K562 (cell line): Measurements from ENCODE around the gene RPAP2. TPM values are rescaled to one million over a fixed set of nuclear protein-coding genes. Genes with fewer than 3 reads are reported as not detected.

Experiments
- EWSR1 ChIP-seq: fragments of 450-650 bp; IDR thresholded peaks from 2 replicates; pipeline ENCODE4 v1.6.1; 2018; ENCODE audit warnings: borderline replicate concordance, mild to moderate bottlenecking, low read depth, moderate library complexity; ENCODE audit not compliant: partially characterized antibody
- HNRNPH1 ChIP-seq: fragments of 200-400 bp; formaldehyde crosslinking; optimal IDR thresholded peaks from 2 replicates; pipeline ENCODE3; 2017; ENCODE audit warnings: low read depth, mild to moderate bottlenecking, low read length, moderate library complexity
- IFI16 ChIP-seq: fragments of 250-450 bp; sonication (Bioruptor Pico); IDR thresholded peaks from 2 replicates; pipeline ENCODE4 v2.1.2; 2022; ENCODE audit warnings: mild to moderate bottlenecking, inconsistent platforms
- MCM3 ChIP-seq: fragments of 450-650 bp; IDR thresholded peaks from 2 replicates; pipeline ENCODE4 v1.6.1; 2016
- NCOA6 ChIP-seq: fragments of 450-650 bp; IDR thresholded peaks from 2 replicates; pipeline ENCODE4 v1.6.1; 2017; ENCODE audit warnings: mild to moderate bottlenecking
- NFIX ChIP-seq: fragments of 250-450 bp; sonication (Bioruptor Pico); IDR thresholded peaks from 2 replicates; pipeline ENCODE4 v1.4.0; 2020; ENCODE audit warnings: low read depth, mild to moderate bottlenecking, moderate library complexity
- RBM14 ChIP-seq: fragments of 200-400 bp; formaldehyde crosslinking; IDR thresholded peaks from 2 replicates; pipeline ENCODE4 v1.6.1; 2018; ENCODE audit warnings: low read depth, mild to moderate bottlenecking, low read length, moderate library complexity, borderline replicate concordance; ENCODE audit not compliant: insufficient read depth
- ZNF175 ChIP-seq: fragments of 200-800 bp; sonication (Bioruptor generic); IDR thresholded peaks from 2 replicates; pipeline ENCODE4 v1.6.1; 2016; ENCODE audit warnings: low read depth, mild to moderate bottlenecking, missing genetic modification characterization, missing compliant biosample characterization
- ZNF184 ChIP-seq: sonication (generic); formaldehyde crosslinking; IDR thresholded peaks from 2 replicates; pipeline ENCODE4 v1.5.0; 2020; ENCODE audit warnings: missing genetic modification reagents
- ZNF24 ChIP-seq: fragments of 450-650 bp; IDR thresholded peaks from 2 replicates; pipeline ENCODE4 v1.6.1; 2016
- ZNF282 ChIP-seq: sonication (generic); formaldehyde crosslinking; IDR thresholded peaks from 2 replicates; pipeline ENCODE4 v1.8.1; 2023; ENCODE audit warnings: missing genetic modification reagents
- ZNF75A ChIP-seq: fragments of 450-650 bp; formaldehyde crosslinking; IDR thresholded peaks from 2 replicates; pipeline ENCODE4 v1.4.0; 2020; ENCODE audit warnings: mild to moderate bottlenecking
- polyA plus RNA-seq, 8 experiments: library from polyadenylated mRNA; depleted of rRNA in 4 of 8; stranded (reverse) in 5 of 8; unstranded in 3 of 8; fragments of >200 nt; fragmentation: Nextera tagmentation in 2 of 8; fragmentation: Illumina TruSeq in 1 of 8; extraction: Ambion mirVana in 2 of 8; extraction: Trizol in 1 of 8; gene quantifications; 2 replicates each; pipeline versions ENCODE4 v1.2.1 to v1.2.3, GENCODE V29; 2011 to 2014; ENCODE audit warnings: inconsistent platforms in 1 of 8, missing spikeins in 1 of 8
- total RNA-seq, 7 experiments: library from RNA; depleted of rRNA in 6 of 7; stranded (reverse); fragments of >200 nt in 6 of 7; fragmentation: Illumina TruSeq in 2 of 7; extraction: Trizol in 2 of 7; gene quantifications; 2 replicates each; pipeline versions ENCODE4 v1.2.1 to v1.2.3, GENCODE V29; 2011 to 2021; ENCODE audit warnings: low replicate concordance in 1 of 7
- TF ChIP-seq, protein P1 (sequence below), 2 experiments: fragments of 450-650 bp; IDR thresholded peaks; 2 replicates each; pipeline ENCODE4 v1.6.1; 2016
- TF ChIP-seq, protein P2 (sequence below): fragments of 450-650 bp; IDR thresholded peaks from 2 replicates; pipeline ENCODE4 v1.6.1; 2018; ENCODE audit not compliant: partially characterized antibody
- TF ChIP-seq, protein P3 (sequence below): fragments of 250-450 bp; sonication (Bioruptor Pico); IDR thresholded peaks from 2 replicates; pipeline ENCODE4 v1.4.0; 2020
- TF ChIP-seq, protein P4 (sequence below): fragments of 450-650 bp; formaldehyde crosslinking; IDR thresholded peaks from 2 replicates; pipeline ENCODE4 v1.4.0; 2022; ENCODE audit warnings: missing genetic modification characterization
- TF ChIP-seq, protein P5 (sequence below): fragments of 250-450 bp; sonication (Bioruptor Pico); IDR thresholded peaks from 2 replicates; pipeline ENCODE4 v1.9.0; 2021; ENCODE audit warnings: mild to moderate bottlenecking, inconsistent platforms

Gene RPAP2
- total and polyA plus RNA-seq, 9 of the 15 experiments (the other 6 are each of a cell fraction or from before 2014, with no cell fraction given) = 6.2 to 41.7 (median 28.7) TPM

DNA sequence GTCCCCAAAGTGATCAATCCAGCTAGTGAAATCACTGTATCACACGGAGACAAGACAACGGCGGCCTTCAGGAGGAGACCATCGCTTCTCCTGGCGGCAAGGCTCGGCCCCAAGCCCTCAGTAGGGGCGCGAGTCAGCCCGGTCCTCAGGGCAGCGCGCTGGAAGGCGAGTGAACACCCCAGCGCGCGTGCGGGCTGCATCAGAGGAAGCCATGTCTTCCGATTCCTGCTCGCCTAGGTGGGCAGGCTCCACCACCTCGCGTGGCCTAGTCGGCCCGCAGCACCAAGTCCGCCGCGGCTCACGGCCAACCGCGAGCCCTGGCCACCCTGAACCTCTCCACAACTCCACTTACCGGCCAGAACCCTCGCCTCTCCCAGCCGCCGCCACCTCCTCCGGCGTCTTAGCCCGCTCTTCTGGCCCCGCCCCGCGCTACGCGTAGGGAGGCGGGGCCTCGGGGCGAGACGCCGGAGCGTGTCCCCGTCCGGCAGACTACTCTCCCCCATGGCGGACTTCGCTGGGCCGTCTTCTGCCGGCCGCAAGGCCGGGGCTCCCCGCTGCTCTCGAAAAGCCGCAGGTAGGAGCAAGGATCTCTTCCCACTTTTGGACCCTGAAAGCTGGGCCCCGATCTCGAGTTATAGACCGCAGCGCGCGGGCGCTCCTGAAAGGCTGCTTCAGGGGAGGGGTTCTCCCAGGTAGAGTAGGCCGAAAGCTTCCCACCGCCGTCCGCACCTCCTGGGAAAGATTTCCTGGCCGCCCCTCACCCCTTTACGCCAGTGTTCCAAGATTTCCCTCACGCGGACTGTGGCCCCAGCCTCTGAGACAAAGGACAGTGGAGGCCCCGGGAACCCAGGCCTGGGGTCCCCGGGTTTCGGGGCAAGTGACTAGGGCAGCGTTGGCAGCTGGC, at the start of gene RPAP2, which contains the start of gene GLMN (continued):
- TF ChIP-seq, protein P1, sequence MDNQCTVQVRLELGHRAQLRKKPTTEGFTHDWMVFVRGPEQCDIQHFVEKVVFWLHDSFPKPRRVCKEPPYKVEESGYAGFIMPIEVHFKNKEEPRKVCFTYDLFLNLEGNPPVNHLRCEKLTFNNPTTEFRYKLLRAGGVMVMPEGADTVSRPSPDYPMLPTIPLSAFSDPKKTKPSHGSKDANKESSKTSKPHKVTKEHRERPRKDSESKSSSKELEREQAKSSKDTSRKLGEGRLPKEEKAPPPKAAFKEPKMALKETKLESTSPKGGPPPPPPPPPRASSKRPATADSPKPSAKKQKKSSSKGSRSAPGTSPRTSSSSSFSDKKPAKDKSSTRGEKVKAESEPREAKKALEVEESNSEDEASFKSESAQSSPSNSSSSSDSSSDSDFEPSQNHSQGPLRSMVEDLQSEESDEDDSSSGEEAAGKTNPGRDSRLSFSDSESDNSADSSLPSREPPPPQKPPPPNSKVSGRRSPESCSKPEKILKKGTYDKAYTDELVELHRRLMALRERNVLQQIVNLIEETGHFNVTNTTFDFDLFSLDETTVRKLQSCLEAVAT (IDR thresholded peaks at IDR 0.05) = peak in 1 of 2 experiments; percentile 24; a peak in 2 of 4 replicates
- TF ChIP-seq NCOA6 (no peak), IFI16 (CRISPR knock-in tag) (no peak), ZNF184 (CRISPR knock-in tag) (no peak), ZNF175 (CRISPR knock-in tag) (0 out of 2 replicates have a peak, but pooled peaks have one; percentile 42), HNRNPH1 (no peak), ZNF282 (no peak), RBM14 (no peak), EWSR1 (no peak), ZNF24 (no peak), ZNF75A (no peak), MCM3 (no peak), NFIX (no peak)
- TF ChIP-seq, protein P2, sequence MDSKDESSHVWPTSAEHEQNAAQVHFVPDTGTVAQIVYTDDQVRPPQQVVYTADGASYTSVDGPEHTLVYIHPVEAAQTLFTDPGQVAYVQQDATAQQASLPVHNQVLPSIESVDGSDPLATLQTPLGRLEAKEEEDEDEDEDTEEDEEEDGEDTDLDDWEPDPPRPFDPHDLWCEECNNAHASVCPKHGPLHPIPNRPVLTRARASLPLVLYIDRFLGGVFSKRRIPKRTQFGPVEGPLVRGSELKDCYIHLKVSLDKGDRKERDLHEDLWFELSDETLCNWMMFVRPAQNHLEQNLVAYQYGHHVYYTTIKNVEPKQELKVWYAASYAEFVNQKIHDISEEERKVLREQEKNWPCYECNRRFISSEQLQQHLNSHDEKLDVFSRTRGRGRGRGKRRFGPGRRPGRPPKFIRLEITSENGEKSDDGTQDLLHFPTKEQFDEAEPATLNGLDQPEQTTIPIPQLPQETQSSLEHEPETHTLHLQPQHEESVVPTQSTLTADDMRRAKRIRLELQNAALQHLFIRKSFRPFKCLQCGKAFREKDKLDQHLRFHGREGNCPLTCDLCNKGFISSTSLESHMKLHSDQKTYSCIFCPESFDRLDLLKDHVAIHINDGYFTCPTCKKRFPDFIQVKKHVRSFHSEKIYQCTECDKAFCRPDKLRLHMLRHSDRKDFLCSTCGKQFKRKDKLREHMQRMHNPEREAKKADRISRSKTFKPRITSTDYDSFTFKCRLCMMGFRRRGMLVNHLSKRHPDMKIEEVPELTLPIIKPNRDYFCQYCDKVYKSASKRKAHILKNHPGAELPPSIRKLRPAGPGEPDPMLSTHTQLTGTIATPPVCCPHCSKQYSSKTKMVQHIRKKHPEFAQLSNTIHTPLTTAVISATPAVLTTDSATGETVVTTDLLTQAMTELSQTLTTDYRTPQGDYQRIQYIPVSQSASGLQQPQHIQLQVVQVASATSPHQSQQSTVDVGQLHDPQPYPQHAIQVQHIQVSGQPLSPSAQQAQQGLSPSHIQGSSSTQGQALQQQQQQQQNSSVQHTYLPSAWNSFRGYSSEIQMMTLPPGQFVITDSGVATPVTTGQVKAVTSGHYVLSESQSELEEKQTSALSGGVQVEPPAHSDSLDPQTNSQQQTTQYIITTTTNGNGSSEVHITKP = peak; percentile 59
- TF ChIP-seq, protein P3, sequence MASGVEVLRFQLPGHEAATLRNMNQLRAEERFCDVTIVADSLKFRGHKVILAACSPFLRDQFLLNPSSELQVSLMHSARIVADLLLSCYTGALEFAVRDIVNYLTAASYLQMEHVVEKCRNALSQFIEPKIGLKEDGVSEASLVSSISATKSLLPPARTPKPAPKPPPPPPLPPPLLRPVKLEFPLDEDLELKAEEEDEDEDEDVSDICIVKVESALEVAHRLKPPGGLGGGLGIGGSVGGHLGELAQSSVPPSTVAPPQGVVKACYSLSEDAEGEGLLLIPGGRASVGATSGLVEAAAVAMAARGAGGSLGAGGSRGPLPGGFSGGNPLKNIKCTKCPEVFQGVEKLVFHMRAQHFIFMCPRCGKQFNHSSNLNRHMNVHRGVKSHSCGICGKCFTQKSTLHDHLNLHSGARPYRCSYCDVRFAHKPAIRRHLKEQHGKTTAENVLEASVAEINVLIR (CRISPR knock-in tag) = no peak
- TF ChIP-seq, protein P4, sequence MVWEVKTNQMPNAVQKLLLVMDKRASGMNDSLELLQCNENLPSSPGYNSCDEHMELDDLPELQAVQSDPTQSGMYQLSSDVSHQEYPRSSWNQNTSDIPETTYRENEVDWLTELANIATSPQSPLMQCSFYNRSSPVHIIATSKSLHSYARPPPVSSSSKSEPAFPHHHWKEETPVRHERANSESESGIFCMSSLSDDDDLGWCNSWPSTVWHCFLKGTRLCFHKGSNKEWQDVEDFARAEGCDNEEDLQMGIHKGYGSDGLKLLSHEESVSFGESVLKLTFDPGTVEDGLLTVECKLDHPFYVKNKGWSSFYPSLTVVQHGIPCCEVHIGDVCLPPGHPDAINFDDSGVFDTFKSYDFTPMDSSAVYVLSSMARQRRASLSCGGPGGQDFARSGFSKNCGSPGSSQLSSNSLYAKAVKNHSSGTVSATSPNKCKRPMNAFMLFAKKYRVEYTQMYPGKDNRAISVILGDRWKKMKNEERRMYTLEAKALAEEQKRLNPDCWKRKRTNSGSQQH = no peak; the same call in 1 of the 2 replicates
- TF ChIP-seq, protein P5, sequence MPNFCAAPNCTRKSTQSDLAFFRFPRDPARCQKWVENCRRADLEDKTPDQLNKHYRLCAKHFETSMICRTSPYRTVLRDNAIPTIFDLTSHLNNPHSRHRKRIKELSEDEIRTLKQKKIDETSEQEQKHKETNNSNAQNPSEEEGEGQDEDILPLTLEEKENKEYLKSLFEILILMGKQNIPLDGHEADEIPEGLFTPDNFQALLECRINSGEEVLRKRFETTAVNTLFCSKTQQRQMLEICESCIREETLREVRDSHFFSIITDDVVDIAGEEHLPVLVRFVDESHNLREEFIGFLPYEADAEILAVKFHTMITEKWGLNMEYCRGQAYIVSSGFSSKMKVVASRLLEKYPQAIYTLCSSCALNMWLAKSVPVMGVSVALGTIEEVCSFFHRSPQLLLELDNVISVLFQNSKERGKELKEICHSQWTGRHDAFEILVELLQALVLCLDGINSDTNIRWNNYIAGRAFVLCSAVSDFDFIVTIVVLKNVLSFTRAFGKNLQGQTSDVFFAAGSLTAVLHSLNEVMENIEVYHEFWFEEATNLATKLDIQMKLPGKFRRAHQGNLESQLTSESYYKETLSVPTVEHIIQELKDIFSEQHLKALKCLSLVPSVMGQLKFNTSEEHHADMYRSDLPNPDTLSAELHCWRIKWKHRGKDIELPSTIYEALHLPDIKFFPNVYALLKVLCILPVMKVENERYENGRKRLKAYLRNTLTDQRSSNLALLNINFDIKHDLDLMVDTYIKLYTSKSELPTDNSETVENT (CRISPR knock-in tag) = 0 out of 2 replicates have a peak, but pooled peaks have one; percentile 23
